Spinal cord (tissue), 10 donors: ENCODE results near the gene PER3. TPM values are rescaled to one million over a fixed set of nuclear protein-coding genes. Genes with fewer than 3 reads are reported as not detected.

Experiments
- DNase-seq, 6 donors: peaks; one replicate each; pipeline versions ENCODE4 v3.0.0 to v3.0.0-alpha.2; 2013 to 2015; ENCODE audit warnings: low spot score in 6 of 6, low read depth in 4 of 6
- H3K27ac ChIP-seq: one replicate; pipeline ENCODE4 v1.5.1; 2013; ENCODE audit warnings: low read depth, low read length, control low read depth
- H3K27me3 ChIP-seq: one replicate; pipeline ENCODE4 v1.6.1; 2013; ENCODE audit warnings: low read length; ENCODE audit not compliant: control insufficient read depth, insufficient read depth
- H3K36me3 ChIP-seq: one replicate; pipeline ENCODE4 v1.6.1; 2013; ENCODE audit warnings: low read length; ENCODE audit not compliant: control insufficient read depth, insufficient read depth
- H3K4me1 ChIP-seq: one replicate; pipeline ENCODE4 v1.6.1; 2013; ENCODE audit warnings: low read length; ENCODE audit not compliant: control insufficient read depth, insufficient read depth
- H3K4me3 ChIP-seq: one replicate; pipeline ENCODE4 v1.5.1; 2013; ENCODE audit warnings: low read depth, low read length, control low read depth
- H3K9me3 ChIP-seq: one replicate; pipeline ENCODE4 v1.6.1; 2013; ENCODE audit warnings: low read length; ENCODE audit not compliant: control insufficient read depth, insufficient read depth
- WGBS: methylation state at CpG from one replicate; pipeline ENCODE4 v1.1.5; 2013; ENCODE audit warnings: missing lambda C conversion rate; ENCODE audit not compliant: insufficient coverage; 5-methylcytosine and 5-hydroxymethylcytosine counted together
- polyA plus RNA-seq, 2 donors: library from polyadenylated mRNA; unstranded; fragments of 120-200 nt; gene quantifications; one replicate each; pipeline ENCODE4 v1.2.1, GENCODE V29; 2013; ENCODE audit not compliant: insufficient read length in 2 of 2
- total RNA-seq, 2 donors: library from RNA; depleted of rRNA in 1 of 2; stranded (reverse); fragments of 120-200 nt in 1 of 2; fragments of >200 nt in 1 of 2; gene quantifications; one replicate each; pipeline versions ENCODE4 v1.2.3 to v1.2.4, GENCODE V29; 2013 to 2014
- donor health status: healthy.

The PER3 gene
- total and polyA plus RNA-seq, 4 donors, result 13.7 to 19.3 (median 17.8) TPM

DNA sequence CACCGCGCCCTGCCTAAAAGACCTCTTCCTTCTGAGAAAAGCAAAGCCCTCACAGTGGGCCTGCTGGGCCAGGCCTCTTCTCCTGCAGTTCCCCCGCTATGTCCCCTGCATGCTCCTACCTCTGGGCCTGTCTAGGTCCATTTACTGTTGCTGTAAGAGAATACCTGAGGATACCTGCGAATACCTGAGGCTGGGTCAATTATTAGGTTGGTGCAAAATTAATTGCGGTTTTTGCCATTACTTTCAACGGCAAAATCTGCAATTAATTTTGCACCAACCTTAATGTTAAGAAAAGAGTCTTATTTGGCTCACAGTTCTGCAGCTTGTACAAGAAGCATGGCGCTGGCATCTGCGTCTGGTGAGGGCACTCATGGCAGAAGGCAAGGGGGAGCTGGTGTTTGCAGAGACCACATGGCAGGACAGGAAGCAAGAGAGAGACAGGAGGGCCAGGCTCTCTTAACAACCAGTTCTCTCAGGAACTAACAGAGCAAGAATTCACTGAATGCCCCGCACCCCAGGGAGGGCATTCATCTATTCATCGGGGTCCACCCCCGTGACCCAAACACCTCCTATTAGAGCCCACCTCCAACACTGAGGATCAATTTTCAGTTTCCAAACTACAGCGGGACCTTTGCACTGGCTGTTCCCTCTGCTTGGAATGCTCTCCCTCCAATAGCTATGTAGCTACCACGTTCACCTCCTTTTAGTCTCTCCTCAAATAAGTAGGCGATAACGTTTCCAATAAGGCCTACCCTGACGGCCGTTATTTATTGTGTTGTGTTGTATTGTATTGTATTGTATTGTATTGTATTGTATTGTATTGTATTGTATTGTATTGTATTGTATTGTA, 78.3 kb downstream of the PER3 start:
- Histone ChIP-seq H3K36me3 (no peaks in the 10 kb centered on the region), H3K27me3 (no peaks in the 10 kb centered on the region), H3K4me3 (no peak overlapping the region), H3K27ac (no peak overlapping the region), H3K9me3 (no peaks in the 10 kb centered on the region), H3K4me1 (no peaks in the 10 kb centered on the region)
- no peak for DNase-seq
- WGBS, result 87% methylated on average over 7 of the region's 17 CpGs

DNA sequence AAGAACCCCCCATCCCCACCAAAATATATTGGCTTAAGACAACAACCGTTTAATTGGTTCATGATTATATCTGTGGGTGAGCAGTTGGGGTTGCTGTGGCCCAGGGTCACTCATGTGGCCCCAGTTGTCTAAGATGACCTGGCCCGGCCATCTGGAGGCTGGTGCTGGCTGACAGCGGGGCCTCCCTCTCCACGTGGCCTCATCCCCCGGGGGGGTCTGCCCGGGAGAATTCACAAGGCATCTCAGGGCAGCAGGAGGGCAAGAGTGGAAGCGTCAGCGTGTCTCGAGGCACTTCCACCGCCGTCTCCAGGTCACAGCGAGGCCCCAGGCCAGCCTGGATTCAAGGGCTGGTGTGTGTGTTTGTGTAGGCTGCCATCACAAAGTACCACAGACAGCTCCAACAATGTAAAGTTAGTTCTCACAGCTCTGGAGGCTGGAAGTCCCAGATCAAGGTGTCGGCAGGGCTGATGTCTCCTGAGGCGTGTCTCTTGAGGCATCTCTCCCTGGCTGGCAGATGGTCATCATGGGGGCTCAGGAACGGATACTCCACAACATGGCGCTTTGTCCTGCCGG, 79.8 kb downstream of the PER3 start:
- H3K27me3 ChIP-seq, result no peaks in the 10 kb centered on the region
- WGBS, result 66% methylated on average over 16 of the region's 17 CpGs

DNA sequence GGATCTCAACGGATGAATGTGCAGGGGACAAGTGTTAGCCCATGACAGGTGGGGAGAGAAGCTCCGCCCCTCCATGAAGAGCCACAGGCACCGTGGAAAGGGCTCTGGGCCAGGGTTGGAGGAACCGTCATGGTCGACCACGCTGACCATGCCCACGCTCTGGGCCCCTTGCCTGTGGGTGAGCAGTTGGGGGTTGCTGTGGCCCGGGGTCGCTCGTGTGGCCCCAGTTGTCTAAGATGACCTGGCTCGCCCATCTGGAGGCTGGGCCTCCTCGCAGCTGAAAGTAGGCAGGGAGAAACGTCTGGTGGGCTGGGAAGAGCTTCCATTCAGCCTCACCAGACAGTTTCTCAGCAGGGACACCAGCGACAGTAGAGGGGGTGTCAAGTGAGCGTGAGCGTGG, 81.9 kb downstream of the PER3 start:
- Histone ChIP-seq H3K9me3 (no peaks in the 10 kb centered on the region), H3K27ac (no peak overlapping the region), H3K36me3 (no peaks in the 10 kb centered on the region), H3K27me3 (no peaks in the 10 kb centered on the region), H3K4me3 (no peak overlapping the region), H3K4me1 (no peaks in the 10 kb centered on the region)
- 95% methylated on average over 10 of the region's 16 CpGs for WGBS
- DNase-seq, result no peak

More for the DNA sequence above, 79.8 kb downstream of the PER3 start:
- Histone ChIP-seq H3K4me1 (no peaks in the 10 kb centered on the region), H3K9me3 (no peaks in the 10 kb centered on the region), H3K4me3 (no peak overlapping the region), H3K27ac (no peak overlapping the region), H3K36me3 (no peaks in the 10 kb centered on the region)
- DNase-seq, result no peak

DNA sequence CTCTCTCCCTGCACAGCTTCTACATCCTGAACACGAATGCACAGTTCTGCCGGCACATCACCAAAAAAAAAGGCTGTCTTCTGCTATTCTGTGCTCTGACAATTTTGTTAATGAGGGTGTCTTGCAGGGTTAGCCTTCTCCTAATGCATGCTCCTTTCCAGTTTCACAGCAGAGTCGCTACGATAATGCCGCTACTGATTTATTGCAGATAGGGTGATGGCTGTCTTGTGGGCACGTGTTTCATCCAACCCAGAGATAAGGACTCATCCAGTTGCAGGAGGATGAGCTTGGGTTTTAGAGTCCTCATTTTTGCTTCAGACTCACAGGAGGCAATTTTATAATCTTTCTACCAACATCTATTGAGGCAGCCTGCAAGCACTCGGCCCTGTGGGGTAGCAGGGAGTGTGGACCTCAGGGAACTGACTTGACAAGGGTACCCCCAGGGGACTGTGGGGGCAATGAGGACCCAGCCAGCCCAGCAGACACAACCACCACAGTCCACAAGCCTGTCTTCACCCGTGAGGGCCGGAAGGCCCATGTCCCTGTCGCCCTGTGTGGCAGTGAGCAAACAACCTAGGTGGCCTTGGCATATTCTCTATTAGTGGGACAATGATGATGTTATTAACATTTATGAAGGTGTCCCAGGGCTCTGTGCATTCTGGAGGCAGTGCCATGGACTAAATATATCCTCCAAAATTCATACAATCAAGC, 84.1 kb downstream of the PER3 start:
- H3K9me3 ChIP-seq, result no peaks in the 10 kb centered on the region
- DNase-seq, result peak in 1 of 6 donors; percentile 44
- H3K27me3 ChIP-seq, result no peaks in the 10 kb centered on the region
- WGBS, result 61% methylated on average over 3 of the region's 10 CpGs
- no peaks in the 10 kb centered on the region for H3K36me3 ChIP-seq
- no peak overlapping the region for H3K27ac ChIP-seq
- H3K4me3 ChIP-seq, result no peak overlapping the region
- no peaks in the 10 kb centered on the region for H3K4me1 ChIP-seq

DNA sequence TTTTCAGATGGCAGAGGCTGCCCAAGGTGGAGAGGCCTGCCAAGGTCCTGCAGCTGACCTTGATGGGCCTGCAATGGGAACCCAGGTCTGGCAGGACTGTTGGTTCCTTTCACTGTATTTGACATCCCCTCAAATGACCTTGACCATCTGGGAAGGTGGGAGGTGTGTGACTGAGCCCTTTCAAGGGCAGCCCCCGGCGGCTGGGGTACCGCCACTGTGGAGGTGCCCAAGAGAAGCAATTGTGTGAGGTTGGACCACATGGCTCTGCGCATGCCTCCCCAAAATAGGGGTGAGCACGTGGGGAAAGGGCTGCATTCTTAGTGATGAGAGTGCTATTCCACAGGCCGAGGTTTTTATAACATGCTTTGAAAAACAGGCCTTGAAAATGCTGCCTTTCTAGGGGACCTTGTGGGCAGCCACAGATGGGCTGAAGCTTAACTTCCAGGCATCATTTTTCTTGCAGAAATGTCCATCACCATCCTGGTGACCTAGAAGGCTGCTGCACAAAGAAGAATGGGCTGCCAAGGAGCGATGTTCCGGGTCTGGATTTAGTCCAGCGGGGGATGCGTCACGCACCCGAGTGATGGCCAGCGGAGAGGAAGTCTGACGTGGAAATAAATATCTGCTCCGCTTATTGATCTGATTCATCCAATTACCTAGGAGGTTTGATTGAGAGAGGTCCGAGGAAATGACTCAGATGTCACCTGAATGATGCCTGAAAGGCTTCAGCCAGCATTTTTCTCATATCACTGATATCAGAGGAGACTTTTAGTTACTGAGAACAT, 85.2 kb downstream of the PER3 start:
- no peak overlapping the region for H3K4me3 ChIP-seq
- no peaks in the 10 kb centered on the region for H3K36me3 ChIP-seq
- H3K4me1 ChIP-seq, result no peaks in the 10 kb centered on the region
- H3K27me3 ChIP-seq, result no peaks in the 10 kb centered on the region
- no peak overlapping the region for H3K27ac ChIP-seq
- DNase-seq, result peak in 1 of 6 donors; percentile 57
- H3K9me3 ChIP-seq, result no peaks in the 10 kb centered on the region
- 87% methylated on average over 6 of the region's 16 CpGs for WGBS

DNA sequence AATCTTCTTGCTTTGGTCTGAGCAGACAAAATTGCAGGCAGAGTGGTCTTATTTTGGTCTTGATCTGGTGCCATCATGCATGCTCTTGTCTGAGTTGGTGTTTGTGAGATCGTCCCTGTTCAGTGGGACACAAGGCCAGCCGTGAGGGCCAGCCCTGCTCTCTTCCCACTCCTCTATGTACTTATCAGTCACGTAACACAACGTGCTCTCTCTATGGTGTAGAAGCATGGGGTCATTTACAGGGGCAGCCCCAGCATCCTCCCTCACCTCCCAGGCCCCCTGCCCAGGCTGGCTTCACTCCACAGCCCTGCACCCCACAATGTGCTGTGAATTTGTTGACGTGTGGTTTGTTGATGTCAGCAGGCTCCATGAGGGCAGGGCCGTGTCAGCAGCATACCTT, 87.0 kb downstream of the PER3 start:
- H3K4me3 ChIP-seq, result no peak overlapping the region
- H3K9me3 ChIP-seq, result no peaks in the 10 kb centered on the region
- WGBS, result no CpG with 5 or more reads among the region's 6 CpGs
- H3K36me3 ChIP-seq, result no peaks in the 10 kb centered on the region
- no peaks in the 10 kb centered on the region for H3K4me1 ChIP-seq
- no peak overlapping the region for H3K27ac ChIP-seq
- H3K27me3 ChIP-seq, result no peaks in the 10 kb centered on the region
- no peak for DNase-seq

DNA sequence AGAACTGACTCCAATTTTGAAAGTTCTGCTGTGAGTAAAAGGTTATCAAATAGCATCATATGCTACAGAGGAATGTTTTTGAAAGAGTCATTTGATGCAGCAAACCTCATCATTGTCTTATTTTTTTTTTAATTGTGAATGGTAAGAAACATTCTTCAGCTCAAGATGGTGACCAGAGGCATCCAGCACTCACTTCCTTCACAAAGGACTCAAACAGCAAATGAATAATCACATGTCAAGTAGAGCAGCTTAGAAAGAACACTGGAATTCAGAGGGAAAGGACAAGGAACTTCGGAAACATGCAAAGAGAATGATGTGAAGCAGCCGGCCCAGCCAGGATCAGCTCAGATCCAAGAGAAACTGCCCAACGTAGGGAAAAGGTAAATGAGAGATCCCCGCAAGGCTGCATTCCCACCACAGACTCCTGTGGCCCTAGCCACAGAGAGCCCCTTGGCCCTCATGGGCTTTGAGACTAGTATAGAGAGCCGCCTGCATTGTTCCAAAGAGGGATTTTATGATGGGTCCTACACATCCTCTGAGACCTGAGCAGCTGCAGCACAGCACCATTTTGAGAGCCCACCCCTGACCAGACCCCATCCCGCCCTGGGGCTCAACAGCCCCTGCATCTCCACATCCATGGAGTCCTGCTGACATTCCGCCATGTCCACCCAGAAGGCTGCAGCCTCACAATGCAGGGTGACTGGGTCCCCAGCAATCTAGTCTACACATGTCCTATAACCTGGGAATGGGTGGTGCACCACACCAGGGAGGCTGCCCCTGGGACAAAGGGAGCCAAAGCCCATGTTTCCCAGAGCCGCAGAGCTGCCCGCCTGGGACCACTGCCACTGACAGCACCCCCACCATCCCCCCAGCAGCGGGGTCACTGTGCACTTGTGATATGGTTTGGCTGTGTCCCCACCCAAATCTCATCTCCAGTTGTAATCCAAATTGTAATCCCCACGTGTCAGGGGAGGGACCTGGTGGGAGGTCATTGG, 90.0 kb downstream of the PER3 start:
- Histone ChIP-seq H3K9me3 (no peaks in the 10 kb centered on the region), H3K4me3 (no peak overlapping the region), H3K27ac (no peak overlapping the region), H3K4me1 (no peaks in the 10 kb centered on the region), H3K27me3 (no peaks in the 10 kb centered on the region), H3K36me3 (no peaks in the 10 kb centered on the region)
- DNase-seq, result no peak
- 52% methylated on average over 5 of the region's 11 CpGs for WGBS

DNA sequence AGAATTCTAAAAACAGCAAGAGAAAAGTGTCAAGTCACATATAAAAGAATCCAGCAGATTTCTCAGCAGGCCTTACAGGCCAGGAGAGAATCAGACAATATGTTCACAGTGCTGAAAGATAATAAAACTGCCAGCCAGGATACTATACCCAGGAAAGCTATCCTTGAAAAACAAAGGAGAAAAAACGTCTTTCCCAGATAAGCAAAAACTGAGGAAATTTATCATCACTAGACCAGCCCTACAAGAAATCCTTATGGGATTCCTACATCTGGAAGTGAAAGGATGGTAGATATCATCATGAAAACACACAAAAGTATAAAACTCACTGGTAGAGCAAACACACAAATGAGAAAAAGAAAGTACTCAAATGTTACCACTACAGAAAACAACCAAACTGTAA, 93.9 kb downstream of the PER3 start:
- Histone ChIP-seq H3K27me3 (no peaks in the 10 kb centered on the region), H3K27ac (no peak overlapping the region), H3K36me3 (no peaks in the 10 kb centered on the region), H3K4me1 (no peaks in the 10 kb centered on the region), H3K4me3 (no peak overlapping the region), H3K9me3 (no peaks in the 10 kb centered on the region)
- DNase-seq, result no peak
- no CpG with 5 or more reads among the region's 1 CpG for WGBS
